OCI-LY3 (cell line): ENCODE measurements around the gene ADAR.

Experiments used
- EZH2phosphoT487 ChIP-seq: fragments of 200-600 bp; shearing (Covaris generic); IDR thresholded peaks from 2 replicates; pipeline ENCODE4 v1.6.1; 2018; ENCODE audit warnings: antibody characterized with exemption, mixed run types, low read depth
- TF ChIP-seq, protein P1 (sequence below): fragments of 200-600, 300-600 bp; sonication (generic); IDR thresholded peaks from 2 replicates; pipeline ENCODE4 v1.5.1; 2014; ENCODE audit warnings: antibody characterized with exemption, low read length, low read depth

DNA sequence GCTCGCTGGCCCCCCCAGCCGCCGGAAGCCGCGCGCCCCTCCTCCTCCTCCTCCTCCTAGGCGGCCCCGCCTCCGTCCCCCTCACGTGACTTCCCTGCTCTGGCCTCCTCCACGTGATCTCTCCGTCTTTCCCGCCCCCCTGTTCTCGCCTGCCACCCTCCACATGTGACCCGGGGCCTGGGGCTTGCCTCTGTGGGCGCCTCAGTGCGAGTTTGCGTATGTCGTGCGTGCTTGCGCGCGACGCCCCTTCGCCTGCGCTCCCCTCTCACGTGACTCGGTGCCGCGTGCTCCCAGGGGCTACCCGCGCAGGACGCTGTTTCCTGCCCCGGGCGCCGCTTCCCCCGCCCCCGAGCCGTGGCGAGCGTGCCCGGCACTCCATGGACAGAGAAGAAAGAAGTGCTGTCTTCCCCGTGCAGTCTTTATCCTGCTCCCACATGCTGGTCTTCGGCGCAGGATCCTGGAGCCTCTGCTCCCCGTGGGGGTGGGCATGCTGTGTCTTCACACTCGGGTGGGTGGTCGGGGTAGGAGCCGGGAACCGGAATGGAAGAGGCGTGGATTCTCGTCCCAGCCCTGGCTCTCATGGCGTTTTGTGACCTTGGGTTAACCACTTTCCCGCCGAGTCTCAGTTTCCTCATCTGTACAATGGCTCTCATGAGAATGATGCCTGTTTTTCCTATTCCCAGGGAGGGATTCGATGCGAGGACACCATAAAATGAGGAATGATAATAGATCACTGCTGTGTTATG lies 49.1 kb downstream of the ADAR start:
- TF ChIP-seq, protein P1, sequence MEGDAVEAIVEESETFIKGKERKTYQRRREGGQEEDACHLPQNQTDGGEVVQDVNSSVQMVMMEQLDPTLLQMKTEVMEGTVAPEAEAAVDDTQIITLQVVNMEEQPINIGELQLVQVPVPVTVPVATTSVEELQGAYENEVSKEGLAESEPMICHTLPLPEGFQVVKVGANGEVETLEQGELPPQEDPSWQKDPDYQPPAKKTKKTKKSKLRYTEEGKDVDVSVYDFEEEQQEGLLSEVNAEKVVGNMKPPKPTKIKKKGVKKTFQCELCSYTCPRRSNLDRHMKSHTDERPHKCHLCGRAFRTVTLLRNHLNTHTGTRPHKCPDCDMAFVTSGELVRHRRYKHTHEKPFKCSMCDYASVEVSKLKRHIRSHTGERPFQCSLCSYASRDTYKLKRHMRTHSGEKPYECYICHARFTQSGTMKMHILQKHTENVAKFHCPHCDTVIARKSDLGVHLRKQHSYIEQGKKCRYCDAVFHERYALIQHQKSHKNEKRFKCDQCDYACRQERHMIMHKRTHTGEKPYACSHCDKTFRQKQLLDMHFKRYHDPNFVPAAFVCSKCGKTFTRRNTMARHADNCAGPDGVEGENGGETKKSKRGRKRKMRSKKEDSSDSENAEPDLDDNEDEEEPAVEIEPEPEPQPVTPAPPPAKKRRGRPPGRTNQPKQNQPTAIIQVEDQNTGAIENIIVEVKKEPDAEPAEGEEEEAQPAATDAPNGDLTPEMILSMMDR, result no peak
- TF ChIP-seq EZH2phosphoT487, result no peak
